ENCODE data around the gene TSSK2.

The TSSK2 gene

DNA sequence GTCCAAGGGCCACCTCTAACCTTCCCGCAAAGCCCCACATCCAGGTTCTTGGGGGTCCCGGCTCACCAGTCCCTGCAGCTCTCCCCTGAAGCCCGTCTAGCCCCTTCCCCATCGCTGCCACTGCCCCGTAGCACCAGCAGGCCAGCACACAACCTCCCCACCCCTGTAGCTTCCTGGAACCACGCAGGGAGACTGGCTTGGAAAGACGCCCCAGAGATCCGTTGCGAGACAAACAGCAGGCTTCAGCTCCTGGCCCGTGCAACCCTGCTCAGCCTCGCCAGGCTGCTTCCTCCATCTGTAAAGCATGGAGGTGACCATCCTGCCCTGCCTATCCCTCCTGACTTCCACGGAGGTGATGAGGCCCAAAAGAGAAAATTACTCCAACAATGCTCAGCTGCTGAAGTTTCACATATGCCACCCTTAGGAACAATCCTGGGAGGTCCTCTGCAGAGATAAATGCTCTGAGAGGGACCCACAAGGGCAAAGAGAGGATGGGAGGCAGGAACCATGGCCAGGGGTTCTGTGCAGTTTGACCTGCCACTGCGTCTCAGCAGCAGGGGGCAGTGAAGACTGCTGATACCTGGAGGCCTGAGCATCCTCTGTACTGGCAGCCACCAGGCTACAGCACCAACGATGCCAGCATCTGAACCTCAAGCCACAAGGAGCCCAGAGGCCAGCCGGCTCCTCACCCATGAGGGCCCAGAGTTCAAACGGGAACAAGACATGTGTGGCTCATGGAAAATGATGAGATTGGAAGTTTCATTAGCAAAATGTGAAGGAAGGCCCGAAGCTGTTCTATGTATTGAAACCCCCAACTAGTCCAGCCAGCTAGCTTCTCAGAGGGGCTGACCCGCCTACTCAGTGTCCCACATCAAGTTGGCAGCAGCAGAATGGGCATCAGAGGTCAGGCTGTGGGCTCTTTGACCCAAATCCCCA lies 25.0 kb upstream of the TSSK2 start:
- Histone ChIP-seq H3K27ac (ENCODE audit: low read depth, low read length) (no peak overlapping the region), H3K36me3 (ENCODE audit: control insufficient read depth in 5 of 5, insufficient read depth in 5 of 5, low read length in 5 of 5) (no peaks in the 10 kb centered on the region), H3K27me3 (ENCODE audit: control insufficient read depth in 5 of 5, insufficient read depth in 4 of 5, low read length in 5 of 5) (no peaks in the 10 kb centered on the region), H3K4me1 (ENCODE audit: control insufficient read depth in 5 of 5, insufficient read depth in 5 of 5, low read length in 5 of 5) (peaks cover 14 to 47% (median 45%) of the 10 kb centered on the region in 5 donors), H3K9me3 (ENCODE audit: control insufficient read depth in 5 of 5, low read length in 5 of 5) (no peaks in the 10 kb centered on the region), H3K4me3 (ENCODE audit: low read depth in 1 of 5, low read length in 5 of 5) (no peak overlapping the region), H3K9ac (ENCODE audit: low read length in 5 of 5) (peak overlapping the region in 1 of 5 donors; percentile 17)

DNA sequence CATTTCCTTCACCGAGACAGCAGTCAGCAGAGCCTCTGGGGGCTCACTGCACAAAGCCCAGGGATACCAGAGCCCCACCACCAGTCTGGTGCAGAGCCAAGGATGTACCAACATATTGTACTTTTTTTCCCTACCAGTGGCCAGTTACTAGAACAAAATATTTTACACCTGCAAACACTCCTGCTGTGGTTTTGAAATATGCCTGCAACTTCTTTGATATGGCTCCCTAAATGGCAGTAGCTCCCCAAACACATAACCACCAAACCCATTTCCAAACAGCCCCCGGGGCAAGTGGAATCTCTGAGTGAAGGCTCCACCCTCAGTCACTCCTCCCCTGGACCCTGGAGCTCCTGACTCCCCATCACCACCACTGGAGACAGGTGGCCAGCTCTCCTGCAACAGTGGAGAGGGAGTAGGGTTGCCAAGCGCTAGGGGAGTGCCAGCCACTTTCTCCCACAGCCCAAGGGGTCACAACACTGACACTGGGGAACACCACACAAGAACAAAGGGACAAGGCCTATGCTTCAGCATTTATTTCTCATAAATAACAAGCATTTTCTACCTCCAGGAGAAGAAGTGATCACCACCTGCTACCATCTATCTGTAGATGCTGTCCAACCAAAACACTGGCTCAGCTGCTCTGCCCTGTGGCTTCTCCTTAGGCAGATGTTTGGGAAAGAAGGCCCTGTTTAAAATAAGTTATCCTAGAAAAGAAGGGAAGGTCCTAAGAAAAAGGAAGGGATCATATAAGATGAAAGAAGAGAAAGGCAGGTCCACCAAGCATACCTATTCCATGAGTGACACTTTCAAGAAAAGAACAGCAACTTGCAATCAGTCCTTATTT lies 24.0 kb upstream of the TSSK2 start:
- H3K9ac ChIP-seq (ENCODE audit: low read length in 5 of 5): peak overlapping the region in 1 of 5 donors; percentile 17
- no peaks in the 10 kb centered on the region for H3K9me3 ChIP-seq (ENCODE audit: control insufficient read depth in 5 of 5, low read length in 5 of 5)
- H3K27ac ChIP-seq (ENCODE audit: low read depth, low read length): no peak overlapping the region
- no peak overlapping the region for H3K4me3 ChIP-seq (ENCODE audit: low read depth in 1 of 5, low read length in 5 of 5)
- no peaks in the 10 kb centered on the region for H3K36me3 ChIP-seq (ENCODE audit: control insufficient read depth in 5 of 5, insufficient read depth in 5 of 5, low read length in 5 of 5)
- peaks cover 14 to 48% (median 46%) of the 10 kb centered on the region in 5 donors for H3K4me1 ChIP-seq (ENCODE audit: control insufficient read depth in 5 of 5, insufficient read depth in 5 of 5, low read length in 5 of 5)
- no peaks in the 10 kb centered on the region for H3K27me3 ChIP-seq (ENCODE audit: control insufficient read depth in 5 of 5, insufficient read depth in 4 of 5, low read length in 5 of 5)

DNA sequence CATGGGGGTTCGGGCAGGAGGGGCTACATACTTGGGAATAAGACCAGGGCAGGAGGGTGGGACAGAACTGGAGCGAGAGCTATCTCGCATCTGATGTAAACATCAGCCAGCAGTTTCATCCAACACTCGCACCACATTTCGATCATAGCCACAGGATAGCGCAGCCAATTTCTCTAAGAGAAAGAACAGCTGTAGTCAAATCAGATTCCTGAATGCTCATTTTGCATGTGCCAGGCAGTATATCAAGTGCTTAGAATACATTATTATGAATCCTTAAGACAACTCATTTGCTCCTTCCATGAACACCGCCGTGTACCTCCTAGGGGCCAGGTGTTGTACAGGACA lies 23.4 kb upstream of the TSSK2 start:
- Histone ChIP-seq H3K4me3 (ENCODE audit: low read depth in 1 of 5, low read length in 5 of 5) (no peak overlapping the region), H3K36me3 (ENCODE audit: control insufficient read depth in 5 of 5, insufficient read depth in 5 of 5, low read length in 5 of 5) (no peaks in the 10 kb centered on the region), H3K4me1 (ENCODE audit: control insufficient read depth in 5 of 5, insufficient read depth in 5 of 5, low read length in 5 of 5) (peaks cover 14 to 48% (median 46%) of the 10 kb centered on the region in 5 donors), H3K9ac (ENCODE audit: low read length in 5 of 5) (no peak overlapping the region), H3K27me3 (ENCODE audit: control insufficient read depth in 5 of 5, insufficient read depth in 4 of 5, low read length in 5 of 5) (no peaks in the 10 kb centered on the region), H3K27ac (ENCODE audit: low read depth, low read length) (no peak overlapping the region), H3K9me3 (ENCODE audit: control insufficient read depth in 5 of 5, low read length in 5 of 5) (no peaks in the 10 kb centered on the region)

DNA sequence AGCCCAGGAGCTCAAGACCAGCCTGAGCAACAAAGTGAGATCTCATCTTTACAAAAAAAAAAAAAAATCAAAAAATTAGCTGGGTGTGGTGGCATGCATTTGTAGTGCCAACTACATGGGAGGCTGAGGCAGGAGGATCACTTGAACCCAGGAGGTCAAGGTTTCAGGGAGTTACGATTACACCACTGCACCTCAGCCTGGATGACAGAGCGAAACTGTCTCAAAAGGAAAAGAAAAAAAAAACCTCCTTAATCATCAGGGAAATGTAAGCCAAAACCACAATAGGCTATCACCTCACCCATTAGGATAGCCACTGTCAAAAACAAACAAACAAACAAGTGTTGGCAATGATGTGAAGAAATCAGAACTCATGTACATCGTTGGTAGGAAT lies 22.3 kb upstream of the TSSK2 start:
- Histone ChIP-seq H3K4me3 (ENCODE audit: low read depth in 1 of 5, low read length in 5 of 5) (no peak overlapping the region), H3K9me3 (ENCODE audit: control insufficient read depth in 5 of 5, low read length in 5 of 5) (no peaks in the 10 kb centered on the region), H3K27ac (ENCODE audit: low read depth, low read length) (peak overlapping the region; percentile 47), H3K36me3 (ENCODE audit: control insufficient read depth in 5 of 5, insufficient read depth in 5 of 5, low read length in 5 of 5) (no peaks in the 10 kb centered on the region), H3K27me3 (ENCODE audit: control insufficient read depth in 5 of 5, insufficient read depth in 4 of 5, low read length in 5 of 5) (no peaks in the 10 kb centered on the region), H3K4me1 (ENCODE audit: control insufficient read depth in 5 of 5, insufficient read depth in 5 of 5, low read length in 5 of 5) (peaks cover 14 to 48% (median 45%) of the 10 kb centered on the region in 5 donors), H3K9ac (ENCODE audit: low read length in 5 of 5) (no peak overlapping the region)

DNA sequence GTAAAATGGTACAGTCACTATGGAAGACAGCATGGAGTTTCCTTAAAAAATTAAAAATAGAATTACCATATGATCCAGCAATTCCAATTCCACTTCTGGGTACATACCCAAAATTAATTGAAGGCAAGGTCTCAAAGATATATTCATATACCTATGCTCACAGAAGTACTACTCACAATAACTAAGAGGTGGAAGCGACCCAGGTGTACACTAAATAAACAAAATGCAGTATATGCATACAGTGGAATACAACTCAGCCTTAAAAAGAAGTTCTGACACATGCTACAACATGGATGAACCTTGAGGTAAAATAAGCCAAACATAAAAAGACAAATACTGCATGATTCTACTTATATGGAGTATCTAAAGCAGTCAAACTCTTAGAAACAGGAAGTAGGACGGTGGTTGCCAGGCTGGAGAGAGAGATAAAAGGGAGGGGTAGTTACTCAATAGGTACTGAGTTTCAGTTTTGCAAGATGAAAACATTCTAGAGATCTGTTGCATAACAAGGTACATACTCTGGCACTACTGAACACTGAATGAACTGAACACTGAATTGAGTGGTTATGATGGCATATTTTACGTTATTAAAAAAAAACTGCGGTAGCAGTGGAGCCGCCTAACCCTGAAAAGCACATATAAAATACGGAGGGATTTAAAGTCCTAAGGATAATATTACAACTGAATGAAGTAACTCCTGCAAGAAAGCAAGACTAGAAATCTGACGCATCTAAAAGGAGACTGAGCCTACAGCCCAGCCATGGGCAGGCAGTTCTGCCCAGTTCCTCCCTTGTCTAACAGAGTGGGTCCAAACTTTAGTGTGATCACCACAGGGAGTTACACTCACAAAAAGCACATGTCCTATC lies 21.7 kb upstream of the TSSK2 start:
- Histone ChIP-seq H3K27me3 (ENCODE audit: control insufficient read depth in 5 of 5, insufficient read depth in 4 of 5, low read length in 5 of 5) (no peaks in the 10 kb centered on the region), H3K4me3 (ENCODE audit: low read depth in 1 of 5, low read length in 5 of 5) (peak overlapping the region in 1 of 5 donors; percentile 22), H3K27ac (ENCODE audit: low read depth, low read length) (peak overlapping the region; percentile 47), H3K36me3 (ENCODE audit: control insufficient read depth in 5 of 5, insufficient read depth in 5 of 5, low read length in 5 of 5) (no peaks in the 10 kb centered on the region), H3K4me1 (ENCODE audit: control insufficient read depth in 5 of 5, insufficient read depth in 5 of 5, low read length in 5 of 5) (peaks cover 14 to 43% (median 40%) of the 10 kb centered on the region in 5 donors), H3K9me3 (ENCODE audit: control insufficient read depth in 5 of 5, low read length in 5 of 5) (no peaks in the 10 kb centered on the region), H3K9ac (ENCODE audit: low read length in 5 of 5) (peak overlapping the region in 1 of 5 donors; percentile 15)

DNA sequence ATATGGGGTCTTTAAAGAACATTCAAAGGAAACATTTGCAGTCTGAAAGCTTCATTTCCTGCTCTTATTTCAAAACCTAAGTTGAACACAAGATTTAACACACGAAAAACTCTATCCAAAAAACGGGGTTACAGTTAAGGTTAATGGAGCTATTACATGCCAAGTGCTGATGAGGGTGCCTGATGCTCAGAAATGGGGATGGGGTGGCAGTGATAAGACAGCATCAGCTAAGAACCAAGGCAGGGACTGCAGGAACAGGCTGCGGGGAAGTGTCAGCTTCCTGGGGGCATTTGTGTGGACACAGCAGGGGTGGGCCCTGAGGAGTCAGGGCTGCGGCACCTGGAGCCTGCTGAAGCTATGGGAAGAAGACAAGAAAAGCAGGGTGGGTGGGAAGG lies 21.0 kb upstream of the TSSK2 start:
- H3K9me3 ChIP-seq (ENCODE audit: control insufficient read depth in 5 of 5, low read length in 5 of 5): no peaks in the 10 kb centered on the region
- no peak overlapping the region for H3K27ac ChIP-seq (ENCODE audit: low read depth, low read length)
- H3K4me1 ChIP-seq (ENCODE audit: control insufficient read depth in 5 of 5, insufficient read depth in 5 of 5, low read length in 5 of 5): peaks cover 16 to 42% (median 38%) of the 10 kb centered on the region in 5 donors
- H3K4me3 ChIP-seq (ENCODE audit: low read depth in 1 of 5, low read length in 5 of 5): no peak overlapping the region
- H3K36me3 ChIP-seq (ENCODE audit: control insufficient read depth in 5 of 5, insufficient read depth in 5 of 5, low read length in 5 of 5): no peaks in the 10 kb centered on the region
- no peak overlapping the region for H3K9ac ChIP-seq (ENCODE audit: low read length in 5 of 5)
- H3K27me3 ChIP-seq (ENCODE audit: control insufficient read depth in 5 of 5, insufficient read depth in 4 of 5, low read length in 5 of 5): no peaks in the 10 kb centered on the region

DNA sequence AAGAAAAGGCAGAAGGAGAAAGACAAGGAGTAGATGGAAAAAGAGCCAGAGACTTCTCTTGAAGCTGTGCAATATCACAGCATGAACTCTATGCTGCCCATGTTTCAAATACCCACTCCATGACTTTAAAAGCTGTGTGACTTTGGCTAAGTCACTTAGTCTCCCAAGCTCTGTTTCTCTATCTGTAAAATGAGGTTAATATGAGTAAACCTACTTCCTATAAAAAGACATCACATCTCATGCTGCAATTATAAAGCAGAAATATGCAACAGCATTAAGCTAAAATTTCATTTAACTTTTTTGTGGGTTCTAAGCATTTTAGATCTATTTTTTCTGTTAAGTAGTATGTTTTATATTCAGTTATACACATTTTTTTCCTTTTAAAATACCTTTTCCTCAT lies 20.5 kb upstream of the TSSK2 start:
- Histone ChIP-seq H3K9me3 (ENCODE audit: control insufficient read depth in 5 of 5, low read length in 5 of 5) (no peaks in the 10 kb centered on the region), H3K27me3 (ENCODE audit: control insufficient read depth in 5 of 5, insufficient read depth in 4 of 5, low read length in 5 of 5) (no peaks in the 10 kb centered on the region), H3K4me1 (ENCODE audit: control insufficient read depth in 5 of 5, insufficient read depth in 5 of 5, low read length in 5 of 5) (peaks cover 16 to 43% (median 41%) of the 10 kb centered on the region in 5 donors), H3K9ac (ENCODE audit: low read length in 5 of 5) (no peak overlapping the region), H3K27ac (ENCODE audit: low read depth, low read length) (no peak overlapping the region), H3K36me3 (ENCODE audit: control insufficient read depth in 5 of 5, insufficient read depth in 5 of 5, low read length in 5 of 5) (no peaks in the 10 kb centered on the region), H3K4me3 (ENCODE audit: low read depth in 1 of 5, low read length in 5 of 5) (no peak overlapping the region)

DNA sequence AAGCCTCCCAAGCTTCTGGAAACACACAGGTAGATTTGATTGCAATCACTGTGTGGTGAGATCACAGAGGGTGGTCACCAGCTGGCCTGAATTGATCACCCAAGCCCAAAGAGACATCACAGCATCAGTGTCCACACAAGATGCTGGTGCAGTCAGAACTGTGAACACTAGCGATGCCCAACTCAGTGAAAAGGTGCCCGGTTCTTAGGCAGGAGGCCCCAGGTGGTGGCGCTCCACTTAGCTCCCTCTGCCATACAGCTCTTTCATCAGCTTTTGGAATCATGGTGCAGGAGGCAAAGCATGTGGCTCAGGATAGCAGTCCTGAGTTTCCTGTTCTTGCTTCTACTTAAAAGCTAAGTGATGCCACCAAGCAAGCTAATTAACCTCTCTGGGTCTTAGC lies 20.0 kb upstream of the TSSK2 start:
- Histone ChIP-seq H3K27me3 (ENCODE audit: control insufficient read depth in 5 of 5, insufficient read depth in 4 of 5, low read length in 5 of 5) (no peaks in the 10 kb centered on the region), H3K4me3 (ENCODE audit: low read depth in 1 of 5, low read length in 5 of 5) (no peak overlapping the region), H3K9ac (ENCODE audit: low read length in 5 of 5) (no peak overlapping the region), H3K36me3 (ENCODE audit: control insufficient read depth in 5 of 5, insufficient read depth in 5 of 5, low read length in 5 of 5) (no peaks in the 10 kb centered on the region), H3K4me1 (ENCODE audit: control insufficient read depth in 5 of 5, insufficient read depth in 5 of 5, low read length in 5 of 5) (peaks cover 12 to 41% (median 41%) of the 10 kb centered on the region in 5 donors), H3K27ac (ENCODE audit: low read depth, low read length) (no peak overlapping the region), H3K9me3 (ENCODE audit: control insufficient read depth in 5 of 5, low read length in 5 of 5) (no peaks in the 10 kb centered on the region)

DNA sequence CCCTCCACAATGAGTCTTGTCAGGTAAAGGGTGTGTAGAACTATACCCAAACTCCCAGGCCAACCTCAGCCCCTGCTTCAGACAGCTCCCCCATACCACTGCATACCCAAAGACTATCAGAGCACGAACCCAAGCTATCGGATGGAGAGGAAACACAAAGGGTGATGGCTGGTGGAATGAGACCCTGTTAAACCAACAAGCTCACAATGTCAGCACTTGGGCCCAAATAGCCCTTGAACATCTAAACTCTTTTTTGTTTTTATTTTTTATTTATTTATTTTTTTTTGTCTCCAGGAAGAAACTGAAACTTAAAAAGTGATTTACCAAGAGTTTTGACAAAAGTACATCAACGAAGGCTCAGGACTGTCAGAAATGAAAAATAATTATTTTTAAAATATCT lies 19.5 kb upstream of the TSSK2 start:
- Histone ChIP-seq H3K27ac (ENCODE audit: low read depth, low read length) (no peak overlapping the region), H3K4me1 (ENCODE audit: control insufficient read depth in 5 of 5, insufficient read depth in 5 of 5, low read length in 5 of 5) (peaks cover 7 to 40% (median 38%) of the 10 kb centered on the region in 5 donors), H3K4me3 (ENCODE audit: low read depth in 1 of 5, low read length in 5 of 5) (no peak overlapping the region), H3K9ac (ENCODE audit: low read length in 5 of 5) (no peak overlapping the region), H3K27me3 (ENCODE audit: control insufficient read depth in 5 of 5, insufficient read depth in 4 of 5, low read length in 5 of 5) (no peaks in the 10 kb centered on the region), H3K36me3 (ENCODE audit: control insufficient read depth in 5 of 5, insufficient read depth in 5 of 5, low read length in 5 of 5) (no peaks in the 10 kb centered on the region), H3K9me3 (ENCODE audit: control insufficient read depth in 5 of 5, low read length in 5 of 5) (no peaks in the 10 kb centered on the region)
